ENCODE data around the gene ATAD3C. TPM values are rescaled to one million over a fixed set of nuclear protein-coding genes. Genes with fewer than 3 reads are reported as not detected.
A peak's percentile ranks its signal among the peaks of the same experiment; 100 is the strongest.

Gene ATAD3C
- total RNA-seq: 1 to 10 TPM in 1 of 4 donors, under 1 TPM in 3; 0.32 to 2.4 (median 0.58) TPM

GRCh38 chr1:1449099-1449739, at the start of gene ATAD3C:
TSS of gene ATAD3C (plus strand) at chr1:1449689. CDS start at chr1:1450684, 995 bp downstream.
- WGBS: 86% methylated on average over 6 of the region's 6 CpGs
- Histone ChIP-seq H3K9me3 (no peaks in the 10 kb centered on the region), H3K4me1 (no peaks in the 10 kb centered on the region), H3K36me3 (no peaks in the 10 kb centered on the region), H3K27me3 (peaks cover 0 to 9% (median 0%) of the 10 kb centered on the region in 4 donors), H3K4me3 (no peak within 1 kb of the TSS), H3K27ac (replicated peaks in 1 of 4) (no peak within 1 kb of the TSS)
- intact Hi-C loops (cut with DNase I): no loop called here
- TF ChIP-seq EP300 (IDR thresholded peaks at IDR 0.05) (no peak), POLR2AphosphoS5 (IDR thresholded peaks at IDR 0.05) (no peak), POLR2A (IDR thresholded peaks at IDR 0.05; ENCODE audit: low read depth) (no peak), CTCF (IDR thresholded peaks at IDR 0.05) (no peak)
- DNase-seq (ENCODE audit: extremely low spot score): no peak

- peaks cover 44 to 69% (median 51%) of the 10 kb centered on the region in 4 donors for H3K4me1 ChIP-seq
- H3K4me3 ChIP-seq: peak overlapping the region; percentile 87 to 100 (median 97)
- no peak for DNase-seq (ENCODE audit: extremely low spot score)
- no peaks in the 10 kb centered on the region for H3K9me3 ChIP-seq
- TF ChIP-seq POLR2AphosphoS5 (IDR thresholded peaks at IDR 0.05) (no peak), EP300 (IDR thresholded peaks at IDR 0.05) (no peak), CTCF (IDR thresholded peaks at IDR 0.05) (no peak), POLR2A (IDR thresholded peaks at IDR 0.05; ENCODE audit: low read depth) (no peak)
- peak overlapping the region; percentile 85 to 92 (median 88) for H3K27ac ChIP-seq (replicated peaks in 1 of 4)
- intact Hi-C loops (cut with DNase I): loop anchor here (2.0 kb wide), 1 partner anchor 25 kb away; the partner anchor contains the start of gene AURKAIP1
- no peaks in the 10 kb centered on the region for H3K27me3 ChIP-seq
- 22% methylated on average over 9 of the region's 34 CpGs for WGBS
- peaks cover 40 to 80% (median 78%) of the 10 kb centered on the region in 4 donors for H3K36me3 ChIP-seq
Measured at GRCh38 chr1:1399872-1400575, 49.5 kb upstream of the ATAD3C start.

GRCh38 chr1:1400576-1401456, 48.7 kb upstream of the ATAD3C start:
- H3K36me3 ChIP-seq: peaks cover 39 to 80% (median 77%) of the 10 kb centered on the region in 4 donors
- TF ChIP-seq POLR2AphosphoS5 (IDR thresholded peaks at IDR 0.05) (no peak), POLR2A (IDR thresholded peaks at IDR 0.05; ENCODE audit: low read depth) (no peak), CTCF (IDR thresholded peaks at IDR 0.05) (no peak), EP300 (IDR thresholded peaks at IDR 0.05) (no peak)
- H3K27me3 ChIP-seq: no peaks in the 10 kb centered on the region
- H3K9me3 ChIP-seq: no peaks in the 10 kb centered on the region
- DNase-seq (ENCODE audit: extremely low spot score): no peak
- peaks cover 44 to 70% (median 52%) of the 10 kb centered on the region in 4 donors for H3K4me1 ChIP-seq
- intact Hi-C loops (cut with DNase I): no loop called here
- H3K27ac ChIP-seq (replicated peaks in 1 of 4): peak overlapping the region in 3 of 4 donors; percentile 85 to 92 (median 88)
- 84% methylated on average over 15 of the region's 22 CpGs for WGBS
- peak overlapping the region; percentile 87 to 100 (median 97) for H3K4me3 ChIP-seq

GRCh38 chr1:1401457-1402010, 48.0 kb upstream of the ATAD3C start:
- Histone ChIP-seq H3K9me3 (no peaks in the 10 kb centered on the region), H3K27ac (replicated peaks in 1 of 4) (no peak overlapping the region), H3K4me3 (no peak overlapping the region), H3K36me3 (peaks cover 39 to 79% (median 71%) of the 10 kb centered on the region in 4 donors), H3K27me3 (no peaks in the 10 kb centered on the region), H3K4me1 (peaks cover 45 to 75% (median 54%) of the 10 kb centered on the region in 4 donors)
- intact Hi-C loops (cut with DNase I): loop anchor here (2.0 kb wide), 1 partner anchor 39 kb away; no protein-coding TSS in a partner anchor
- TF ChIP-seq POLR2AphosphoS5 (IDR thresholded peaks at IDR 0.05) (no peak), EP300 (IDR thresholded peaks at IDR 0.05) (no peak), CTCF (IDR thresholded peaks at IDR 0.05) (no peak), POLR2A (IDR thresholded peaks at IDR 0.05; ENCODE audit: low read depth) (no peak)
- WGBS: 89% methylated on average over 7 of the region's 7 CpGs
- DNase-seq (ENCODE audit: extremely low spot score): no peak
